Thyroid gland (tissue), 4 donors: Measurements from ENCODE around the gene SPDYE5. TPM values are rescaled to one million over a fixed set of nuclear protein-coding genes. Genes with fewer than 3 reads are reported as not detected.

Experiments used
- DNase-seq, 2 donors: peaks; one replicate each; pipeline ENCODE4 v3.0.0-alpha.2; 2019
- H3K27ac ChIP-seq, 3 donors: fragments of 200-600 bp; sonication (generic); 1 replicate in 2 of 3; 2 replicates in 1 of 3; pipeline ENCODE4 v1.5.1; 2016 to 2019; ENCODE audit warnings: mild to moderate bottlenecking in 1 of 3, moderate library complexity in 1 of 3
- H3K27me3 ChIP-seq: fragments of 200-600 bp; sonication (generic); one replicate; pipeline ENCODE4 v1.5.1; 2019
- H3K36me3 ChIP-seq, 2 donors: fragments of 200-600 bp; sonication (generic); one replicate each; pipeline ENCODE4 v1.5.1; 2016 to 2019
- H3K4me1 ChIP-seq, 2 donors: fragments of 200-600 bp; sonication (generic); one replicate each; pipeline ENCODE4 v1.5.1; 2017 to 2019
- H3K4me3 ChIP-seq, 3 donors: fragments of 200-600 bp; sonication (generic); replicated peaks in 1 of 3; 1 replicate in 2 of 3; 2 replicates in 1 of 3; pipeline ENCODE4 v1.5.1; 2016; ENCODE audit warnings: mild to moderate bottlenecking in 1 of 3
- H3K9me3 ChIP-seq: fragments of 200-600 bp; sonication (generic); one replicate; pipeline ENCODE4 v1.5.1; 2017
- CTCF ChIP-seq, 6 experiments: fragments of 200-600 bp in 3 of 6; fragments of 450-650 bp in 3 of 6; sonication (generic) in 3 of 6; IDR thresholded peaks; one replicate each; pipeline ENCODE4 v1.5.1; 2016 to 2019; ENCODE audit warnings: antibody characterized with exemption in 6 of 6, mild to moderate bottlenecking in 2 of 6, inconsistent platforms in 1 of 6, moderate library complexity in 1 of 6
- POLR2A ChIP-seq, 2 donors: fragments of 450-650 bp; IDR thresholded peaks; one replicate each; pipeline ENCODE4 v1.6.1; 2017; ENCODE audit warnings: antibody characterized with exemption in 2 of 2, mild to moderate bottlenecking in 2 of 2, moderate library complexity in 1 of 2
- WGBS, 2 donors: methylation state at CpG; one replicate each; pipeline ENCODE4 v1.1.5; 2017; 5-methylcytosine and 5-hydroxymethylcytosine counted together
- intact Hi-C: fragments of 100-400 bp; cut with DNase I; formaldehyde crosslinking; loops from one replicate; pipeline ENCODE4 v1.15.1; 2023
- total RNA-seq, 4 donors: library from RNA; depleted of rRNA; stranded (reverse); fragments of >200 nt; gene quantifications; one replicate each; pipeline ENCODE4 v1.2.3, GENCODE V29; 2016

Gene SPDYE5
- total RNA-seq, 4 donors from 2014 or later: 0.45 TPM; not detected in 3

GRCh38 chr7:75533926-75534325 lies 41.8 kb downstream of the SPDYE5 start:
- intact Hi-C loops: no loop called here
- WGBS, 2 donors: 92 to 97% methylated on average over 5 to 6 of the region's 6 CpGs
- Histone ChIP-seq H3K36me3 (peaks cover 13 to 24% of the 10 kb centered on the region in 2 donors), H3K27ac (no peak overlapping the region), H3K4me3 (no peak overlapping the region), H3K4me1 (no peaks in the 10 kb centered on the region), H3K9me3 (no peaks in the 10 kb centered on the region), H3K27me3 (no peaks in the 10 kb centered on the region)
- TF ChIP-seq POLR2A (IDR thresholded peaks at IDR 0.05): no peak
- TF ChIP-seq CTCF (IDR thresholded peaks at IDR 0.05): no peak
- no peak for DNase-seq

- Histone ChIP-seq H3K36me3 (peaks cover 17 to 24% of the 10 kb centered on the region in 2 donors), H3K9me3 (no peaks in the 10 kb centered on the region), H3K4me3 (no peak overlapping the region), H3K27ac (no peak overlapping the region), H3K27me3 (no peaks in the 10 kb centered on the region), H3K4me1 (no peaks in the 10 kb centered on the region)
- intact Hi-C loops: no loop called here
- TF ChIP-seq CTCF (IDR thresholded peaks at IDR 0.05): no peak
- no peak for TF ChIP-seq POLR2A (IDR thresholded peaks at IDR 0.05)
- WGBS, 2 donors: 74 to 82% methylated on average over 8 of the region's 8 CpGs
- DNase-seq: no peak
Observed at GRCh38 chr7:75534727-75535307, 42.7 kb downstream of the SPDYE5 start.

- peaks cover 31% of the 10 kb centered on the region in 2 donors for H3K36me3 ChIP-seq
- no peak overlapping the region for H3K4me3 ChIP-seq
- H3K4me1 ChIP-seq: no peaks in the 10 kb centered on the region
- 96% methylated on average over 4 of the region's 4 CpGs for WGBS, 2 donors
- H3K27ac ChIP-seq: no peak overlapping the region
- intact Hi-C loops: no loop called here
- TF ChIP-seq POLR2A (IDR thresholded peaks at IDR 0.05): no peak
- no peak for TF ChIP-seq CTCF (IDR thresholded peaks at IDR 0.05)
- no peaks in the 10 kb centered on the region for H3K27me3 ChIP-seq
- no peak for DNase-seq
- no peaks in the 10 kb centered on the region for H3K9me3 ChIP-seq
Observed at GRCh38 chr7:75536491-75536890, 44.4 kb downstream of the SPDYE5 start.

DNA sequence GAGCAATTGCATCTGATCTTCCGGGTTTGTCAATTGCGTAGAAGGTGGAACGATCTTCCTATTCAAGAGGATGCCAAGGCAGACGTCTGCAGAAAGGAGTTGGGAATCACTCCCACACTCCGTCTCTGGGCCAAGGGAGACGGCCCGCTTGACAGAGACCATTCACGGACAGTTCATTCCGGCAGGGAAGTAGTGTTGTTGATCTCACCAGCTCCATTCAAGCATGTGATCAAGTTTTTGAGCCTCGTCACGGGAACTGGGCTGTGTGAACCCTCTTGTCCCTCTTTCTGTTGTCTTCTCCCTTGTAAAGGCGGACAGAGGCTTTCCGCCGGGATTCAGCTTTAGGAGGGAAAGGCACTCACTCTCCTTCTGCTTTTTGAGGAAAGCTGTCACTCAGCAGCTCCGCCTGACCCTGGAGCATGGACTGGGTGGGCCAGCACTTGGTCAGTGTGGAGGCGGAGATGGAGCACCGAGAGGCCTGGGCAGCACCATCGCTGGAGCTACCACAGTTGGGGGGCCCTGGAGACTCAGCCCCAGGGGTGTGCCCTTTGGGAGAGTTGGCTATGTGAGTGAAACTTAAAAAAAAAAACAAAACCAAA lies 44.9 kb downstream of the SPDYE5 start:
- no peak for TF ChIP-seq POLR2A (IDR thresholded peaks at IDR 0.05)
- no peak for TF ChIP-seq CTCF (IDR thresholded peaks at IDR 0.05)
- no peak overlapping the region for H3K27ac ChIP-seq
- peaks cover 36 to 37% of the 10 kb centered on the region in 2 donors for H3K36me3 ChIP-seq
- H3K27me3 ChIP-seq: no peaks in the 10 kb centered on the region
- H3K4me1 ChIP-seq: no peaks in the 10 kb centered on the region
- no peaks in the 10 kb centered on the region for H3K9me3 ChIP-seq
- intact Hi-C loops: no loop called here
- WGBS, 2 donors: 88 to 94% methylated on average over 16 to 18 of the region's 18 CpGs
- H3K4me3 ChIP-seq: no peak overlapping the region
- DNase-seq: no peak

GRCh38 chr7:75537731-75538130 lies 45.6 kb downstream of the SPDYE5 start:
- Histone ChIP-seq H3K4me3 (no peak overlapping the region), H3K27ac (no peak overlapping the region), H3K9me3 (no peaks in the 10 kb centered on the region), H3K36me3 (peaks cover 42 to 44% of the 10 kb centered on the region in 2 donors), H3K4me1 (no peaks in the 10 kb centered on the region), H3K27me3 (no peaks in the 10 kb centered on the region)
- TF ChIP-seq CTCF (IDR thresholded peaks at IDR 0.05) (no peak), POLR2A (IDR thresholded peaks at IDR 0.05) (no peak)
- 91 to 98% methylated on average over 5 of the region's 5 CpGs for WGBS, 2 donors
- intact Hi-C loops: no loop called here
- DNase-seq: no peak
